Activated CD4-positive, alpha-beta T cell treated with anti-CD3 and anti-CD28 coated beads for 36 hours (primary cell): Measurements from ENCODE around the gene GIGYF1. TPM values are rescaled to one million over a fixed set of nuclear protein-coding genes. Genes with fewer than 3 reads are reported as not detected.

Experiments
- ATAC-seq: fragments of 200-7000 bp; cut with Tn5 transposase; one replicate; pipeline ENCODE4 v1.10.0; 2021; ENCODE audit warnings: mild to moderate bottlenecking, moderate library complexity
- CTCF ChIA-PET: fragments of 350-600 bp; sonication (Branson Sonifier 250); formaldehyde crosslinking; loops from one replicate; lab custom pipeline; 2021; ENCODE audit warnings: antibody characterized with exemption; lab: Charles Lee
- POLR2A ChIA-PET: fragments of 350-600 bp; sonication (Branson Sonifier 250); formaldehyde crosslinking; loops from one replicate; lab custom pipeline; 2021; ENCODE audit warnings: antibody characterized with exemption, inconsistent platforms; lab: Charles Lee
- DNase-seq: peaks from one replicate; pipeline ENCODE4 v3.0.0-alpha.2; 2020
- H3K27ac Mint-ChIP-seq: one replicate; pipeline ENCODE4 v1.8.0; 2021; ENCODE audit warnings: mixed read lengths
- H3K27me3 Mint-ChIP-seq: one replicate; pipeline ENCODE4 v1.8.0; 2021; ENCODE audit warnings: mixed read lengths
- H3K36me3 Mint-ChIP-seq: one replicate; pipeline ENCODE4 v1.8.0; 2021; ENCODE audit warnings: low read depth, mixed read lengths
- H3K4me1 Mint-ChIP-seq: one replicate; pipeline ENCODE4 v1.8.0; 2021; ENCODE audit warnings: mixed read lengths
- H3K4me3 Mint-ChIP-seq: one replicate; pipeline ENCODE4 v1.8.0; 2021; ENCODE audit warnings: mild to moderate bottlenecking, moderate library complexity, mixed read lengths
- H3K9me3 Mint-ChIP-seq: one replicate; pipeline ENCODE4 v1.8.0; 2021; ENCODE audit warnings: low read depth, mixed read lengths
- intact Hi-C, 2 experiments: fragments of 100-400 bp; cut with DNase I in 1 of 2; cut with micrococcal nuclease in 1 of 2; formaldehyde crosslinking; loops; one replicate each; pipeline versions ENCODE4 v1.14.2 to v1.15.1; 2022 to 2024; cut with DNase I, micrococcal nuclease
- total RNA-seq, 2 experiments: library from RNA; stranded (reverse); gene quantifications; one replicate each; pipeline ENCODE4 v1.2.3, GENCODE V29; 2021

The GIGYF1 gene
- total RNA-seq, 2 experiments from 2014 or later = 40.3 to 40.9 TPM

GRCh38 chr7:100678291-100678984, 15.6 kb downstream of the GIGYF1 start:
- no peak for DNase-seq
- peaks cover 27% of the 10 kb centered on the region for H3K36me3 Mint-ChIP-seq
- intact Hi-C loops = loop anchor here (10.0 kb wide), 2 partner anchors 244 to 566 kb away; partner anchors contain the start of genes FIS1 (in 1 of the 2) and PPP1R35 (in 1 of the 2)
- no peaks in the 10 kb centered on the region for H3K27me3 Mint-ChIP-seq
- H3K4me1 Mint-ChIP-seq = peaks cover 29% of the 10 kb centered on the region
- ATAC-seq = no peak
- ChIA-PET CTCF (interaction anchor here (0.6 to 1.8 kb wide), 4 partner anchors 10 to 865 kb away, joined by 3 to 11 read pairs (median 3); partner anchors contain the start of gene POP7), POLR2A (no interaction called here)
- peak overlapping the region; percentile 24 for H3K4me3 Mint-ChIP-seq
- no peak overlapping the region for H3K27ac Mint-ChIP-seq
- H3K9me3 Mint-ChIP-seq = no peaks in the 10 kb centered on the region

- no peaks in the 10 kb centered on the region for H3K27me3 Mint-ChIP-seq
- intact Hi-C loops = loop anchor here (10.0 kb wide), 2 partner anchors 243 to 567 kb away; partner anchors contain the start of genes FIS1 (in 1 of the 2) and PPP1R35 (in 1 of the 2)
- no peak overlapping the region for H3K4me3 Mint-ChIP-seq
- H3K27ac Mint-ChIP-seq = peak overlapping the region; percentile 31
- POLR2A ChIA-PET = interaction anchor here (0.6 to 1.5 kb wide), 4 partner anchors 28 to 249 kb away, joined by 3 to 5 read pairs (median 4); partner anchors contain the start of genes POP7 and ZCWPW1
- no peak for ATAC-seq
- H3K4me1 Mint-ChIP-seq = peaks cover 29% of the 10 kb centered on the region
- CTCF ChIA-PET = interaction anchor here (0.9 to 2.1 kb wide), 4 partner anchors 10 to 28 kb away, joined by 3 to 11 read pairs (median 7); partner anchors contain the start of gene POP7
- no peak for DNase-seq
- H3K9me3 Mint-ChIP-seq = no peaks in the 10 kb centered on the region
- peaks cover 25% of the 10 kb centered on the region for H3K36me3 Mint-ChIP-seq
Observed at GRCh38 chr7:100677308-100678267, 16.5 kb downstream of the GIGYF1 start.

- peak overlapping the region; percentile 75 for H3K27ac Mint-ChIP-seq
- peaks cover 25% of the 10 kb centered on the region for H3K36me3 Mint-ChIP-seq
- peak overlapping the region; percentile 79 for H3K4me3 Mint-ChIP-seq
- ATAC-seq = no peak
- POLR2A ChIA-PET = interaction anchor here (0.5 to 1.5 kb wide), 5 partner anchors 29 to 574 kb away, joined by 3 to 5 read pairs (median 4); partner anchors contain the start of genes POP7 and ZCWPW1
- no peaks in the 10 kb centered on the region for H3K9me3 Mint-ChIP-seq
- intact Hi-C loops = loop anchor here (10.0 kb wide), 2 partner anchors 242 to 568 kb away; partner anchors contain the start of genes FIS1 (in 1 of the 2) and PPP1R35 (in 1 of the 2)
- no peak for DNase-seq
- CTCF ChIA-PET = interaction anchor here (0.5 to 2.1 kb wide), 4 partner anchors 11 to 16 kb away, joined by 3 to 9 read pairs (median 4); no protein-coding TSS in a partner anchor
- no peaks in the 10 kb centered on the region for H3K27me3 Mint-ChIP-seq
- peaks cover 30% of the 10 kb centered on the region for H3K4me1 Mint-ChIP-seq
Observed at GRCh38 chr7:100676501-100677306, 17.3 kb downstream of the GIGYF1 start.

- H3K4me1 Mint-ChIP-seq = peaks cover 27% of the 10 kb centered on the region
- peak; percentile 48 for ATAC-seq
- H3K9me3 Mint-ChIP-seq = no peaks in the 10 kb centered on the region
- peak; percentile 84 for DNase-seq
- H3K27ac Mint-ChIP-seq = peak overlapping the region; percentile 70
- peak overlapping the region; percentile 79 for H3K4me3 Mint-ChIP-seq
- intact Hi-C loops = loop anchor here (1.0 to 10.0 kb wide), 5 partner anchors 16 to 569 kb away; partner anchors contain the start of genes FIS1 (in 1 of the 2) and PPP1R35 (in 1 of the 2)
- ChIA-PET POLR2A (interaction anchor here (0.5 to 0.7 kb wide), 3 partner anchors 8 to 574 kb away, joined by 3 to 5 read pairs (median 4); partner anchors contain the start of gene MEPCE), CTCF (interaction anchor here (0.5 to 2.1 kb wide), 3 partner anchors 10 to 17 kb away, joined by 3 to 9 read pairs (median 3); no protein-coding TSS in a partner anchor)
- no peaks in the 10 kb centered on the region for H3K27me3 Mint-ChIP-seq
- peaks cover 25% of the 10 kb centered on the region for H3K36me3 Mint-ChIP-seq
Observed at GRCh38 chr7:100675581-100676350, 18.3 kb downstream of the GIGYF1 start.

GRCh38 chr7:100675105-100675451, 19.0 kb downstream of the GIGYF1 start:
- DNase-seq (peak; percentile 59), ATAC-seq (no peak)
- Mint-ChIP-seq H3K4me1 (peaks cover 20% of the 10 kb centered on the region), H3K9me3 (no peaks in the 10 kb centered on the region), H3K4me3 (peak overlapping the region; percentile 94), H3K27ac (no peak overlapping the region), H3K36me3 (peaks cover 23% of the 10 kb centered on the region), H3K27me3 (no peaks in the 10 kb centered on the region)
- ChIA-PET CTCF (interaction anchor here (0.7 to 2.1 kb wide), 6 partner anchors 13 to 88 kb away, joined by 3 to 9 read pairs (median 4); partner anchors contain the start of gene POP7), POLR2A (no interaction called here)
- intact Hi-C loops = loop anchor here (1.0 to 10.0 kb wide), 5 partner anchors 16 to 570 kb away; partner anchors contain the start of genes FIS1 (in 1 of the 2) and PPP1R35 (in 1 of the 2)

GRCh38 chr7:100674411-100675104, 19.5 kb downstream of the GIGYF1 start:
- ATAC-seq = no peak
- peaks cover 19% of the 10 kb centered on the region for H3K4me1 Mint-ChIP-seq
- H3K36me3 Mint-ChIP-seq = peaks cover 19% of the 10 kb centered on the region
- peak overlapping the region; percentile 94 for H3K4me3 Mint-ChIP-seq
- POLR2A ChIA-PET = interaction anchor here (0.7 kb wide), 1 partner anchor 1572 kb away, joined by 3 read pairs; no protein-coding TSS in a partner anchor
- peak; percentile 57 for DNase-seq
- H3K27me3 Mint-ChIP-seq = no peaks in the 10 kb centered on the region
- CTCF ChIA-PET = interaction anchor here (0.7 to 1.5 kb wide), 5 partner anchors 13 to 87 kb away, joined by 3 to 8 read pairs (median 3); partner anchors contain the start of gene POP7
- intact Hi-C loops = loop anchor here (1.0 to 10.0 kb wide), 6 partner anchors 17 to 572 kb away; partner anchors contain the start of genes AP4M1 (in 1 of the 2), FIS1 (in 1 of the 2), MCM7 (in 1 of the 2) and PPP1R35 (in 1 of the 2)
- no peaks in the 10 kb centered on the region for H3K9me3 Mint-ChIP-seq
- H3K27ac Mint-ChIP-seq = peak overlapping the region; percentile 88

GRCh38 chr7:100673942-100674410, 20.1 kb downstream of the GIGYF1 start:
- H3K4me1 Mint-ChIP-seq = peaks cover 14% of the 10 kb centered on the region
- H3K27me3 Mint-ChIP-seq = no peaks in the 10 kb centered on the region
- peak overlapping the region; percentile 94 for H3K4me3 Mint-ChIP-seq
- peak; percentile 60 for DNase-seq
- ChIA-PET CTCF (interaction anchor here (1.1 to 1.5 kb wide), 2 partner anchors 14 to 32 kb away, joined by 3 to 8 read pairs; partner anchors contain the start of gene POP7), POLR2A (interaction anchor here (0.7 kb wide), 1 partner anchor 1571 kb away, joined by 3 read pairs; no protein-coding TSS in a partner anchor)
- intact Hi-C loops = loop anchor here (1.0 to 10.0 kb wide), 17 partner anchors 19 to 572 kb away; partner anchors contain the start of genes FBXO24 (in 2 of the 2), LRCH4 (in 2 of the 2), MOSPD3 (in 2 of the 2) and AGFG2 (in 1 of the 2)
- no peaks in the 10 kb centered on the region for H3K9me3 Mint-ChIP-seq
- H3K36me3 Mint-ChIP-seq = peaks cover 16% of the 10 kb centered on the region
- peak overlapping the region; percentile 88 for H3K27ac Mint-ChIP-seq
- ATAC-seq = no peak

- POLR2A ChIA-PET = interaction anchor here (0.6 to 1.0 kb wide), 6 partner anchors 9 to 182 kb away, joined by 3 to 7 read pairs (median 4); partner anchors contain the start of genes MOSPD3 and POP7
- H3K4me1 Mint-ChIP-seq = peaks cover 12% of the 10 kb centered on the region
- H3K4me3 Mint-ChIP-seq = peak within 1 kb of the TSS; percentile 94
- ATAC-seq (peak; percentile 78), DNase-seq (peak; percentile 99)
- H3K27me3 Mint-ChIP-seq = no peaks in the 10 kb centered on the region
- H3K9me3 Mint-ChIP-seq = no peaks in the 10 kb centered on the region
- intact Hi-C loops = loop anchor here (1.0 to 10.0 kb wide), 16 partner anchors 32 to 571 kb away; partner anchors contain the start of genes FBXO24 (in 2 of the 2), LRCH4 (in 2 of the 2), MOSPD3 (in 2 of the 2) and AGFG2 (in 1 of the 2)
- peak within 1 kb of the TSS; percentile 93 for H3K27ac Mint-ChIP-seq
- H3K36me3 Mint-ChIP-seq = peaks cover 14% of the 10 kb centered on the region
- CTCF ChIA-PET = interaction anchor here (0.6 to 0.7 kb wide), 4 partner anchors 70 to 127 kb away, joined by 3 read pairs; no protein-coding TSS in a partner anchor
Observed at GRCh38 chr7:100673302-100673941, 20.6 kb downstream of the GIGYF1 start, which contains the start of gene GNB2. GNB2 (plus strand) TSS chr7:100673740; CDS start chr7:100676266, 2,526 bp downstream.
